Adrenal gland (tissue), 12 donors: Measurements from ENCODE around the gene STIP1. TPM values are rescaled to one million over a fixed set of nuclear protein-coding genes. Genes with fewer than 3 reads are reported as not detected.

Source experiments
- DNase-seq, 7 donors: peaks; one replicate each; pipeline ENCODE4 v3.0.0-alpha.2; 2019 to 2020
- H3K27ac ChIP-seq, 5 donors: fragments of 200-600 bp; sonication (generic) in 4 of 5; 1 replicate in 3 of 5; 2 replicates in 2 of 5; pipeline versions ENCODE4 v1.5.1 to v1.8.0; 2016 to 2020; ENCODE audit warnings: mild to moderate bottlenecking in 1 of 5
- H3K27me3 ChIP-seq: fragments of 200-600 bp; 2 replicates; pipeline ENCODE4 v1.8.0; 2021
- H3K36me3 ChIP-seq, 2 donors: fragments of 200-600 bp; replicated peaks in 1 of 2; 1 replicate in 1 of 2; 2 replicates in 1 of 2; pipeline versions ENCODE4 v1.5.1 to v1.8.0; 2018 to 2022
- H3K4me1 ChIP-seq, 2 donors: fragments of 200-600 bp; replicated peaks in 1 of 2; 1 replicate in 1 of 2; 2 replicates in 1 of 2; pipeline versions ENCODE4 v1.5.1 to v1.8.0; 2018 to 2021
- H3K4me3 ChIP-seq, 4 donors: fragments of 200-600 bp; sonication (generic) in 3 of 4; one replicate each; pipeline ENCODE4 v1.5.1; 2016 to 2018
- H3K9me3 ChIP-seq, 3 donors: fragments of 200-600 bp; sonication (generic) in 1 of 3; replicated peaks in 1 of 3; 1 replicate in 2 of 3; 2 replicates in 1 of 3; pipeline versions ENCODE4 v1.5.1 to v1.8.0; 2016 to 2021
- CTCF ChIP-seq, 6 experiments: fragments of 450-650 bp in 4 of 6; fragments of 200-600 bp in 2 of 6; sonication (generic) in 1 of 6; IDR thresholded peaks; 1 replicate in 5 of 6; 2 replicates in 1 of 6; pipeline versions ENCODE4 v1.5.1 to v1.8.0; 2016 to 2021; ENCODE audit warnings: antibody characterized with exemption in 6 of 6, mild to moderate bottlenecking in 2 of 6, moderate library complexity in 1 of 6
- POLR2A ChIP-seq, 2 donors: fragments of 450-650 bp; IDR thresholded peaks; one replicate each; pipeline ENCODE4 v1.6.1; 2017; ENCODE audit warnings: antibody characterized with exemption in 2 of 2, mild to moderate bottlenecking in 2 of 2, moderate library complexity in 1 of 2
- WGBS, 4 donors: extraction: QIAGEN DNeasy Blood & Tissue Kit in 2 of 4; methylation state at CpG; one replicate each; pipeline versions ENCODE4 v1.1.5 to v1.1.7; 2013 to 2017; 5-methylcytosine and 5-hydroxymethylcytosine counted together
- intact Hi-C, 2 donors: fragments of 100-400 bp; cut with DNase I; formaldehyde crosslinking; loops; one replicate each; pipeline versions ENCODE4 v1.14.1 to v1.15.0; 2022 to 2023
- polyA plus RNA-seq, 3 donors: library from polyadenylated mRNA; stranded (reverse); fragments of 200-250 nt in 2 of 3; fragments of 350-450 nt in 1 of 3; fragmentation: Illumina TruSeq in 1 of 3; extraction: RNeasy Lipid Tissue Mini Kit (QIAGEN cat#74804) in 1 of 3; gene quantifications; one replicate each; pipeline ENCODE4 v1.2.3, GENCODE V29; 2013 to 2014
- total RNA-seq, 9 donors: library from RNA; depleted of rRNA in 4 of 9; stranded (reverse); fragments of >200 nt in 4 of 9; fragments of 120-200 nt in 1 of 9; fragmentation: NEBNext Ultra II Directional in 1 of 9; extraction: Animal tissue kit (Norgen Biotek cat#: 25700) in 1 of 9; gene quantifications; one replicate each; pipeline versions ENCODE4 v1.1.0 to v1.2.4, GENCODE V29; 2013 to 2023
- donor health status: healthy with polysubstance abuse.
- donor health status: Bipolar disorder and iron deficiency.
- donor health status: DM: yes; HTN: yes; CAD: no.
- donor health status: DM: no; HTN: no; CAD: no.
- donor health status: DM: no; HTN: no; CAD: no.
- donor health status: DM: yes; HTN: yes; CAD: no.

The STIP1 gene
- total and polyA plus RNA-seq, 12 donors: 82.1 to 523 (median 183) TPM

- WGBS, 4 donors: 17 to 31% (median 24%) methylated on average over 4 to 23 of the region's 23 CpGs
- peaks cover 6 to 21% of the 10 kb centered on the region in 2 donors for H3K4me1 ChIP-seq
- H3K27ac ChIP-seq: no peak overlapping the region
- no peaks in the 10 kb centered on the region for H3K36me3 ChIP-seq
- H3K4me3 ChIP-seq: no peak overlapping the region
- TF ChIP-seq CTCF (IDR thresholded peaks at IDR 0.05) (peak; percentile 79 to 100 (median 96)), POLR2A (IDR thresholded peaks at IDR 0.05) (no peak)
- DNase-seq: peak; percentile 46 to 78 (median 67)
- H3K9me3 ChIP-seq: no peaks in the 10 kb centered on the region
- H3K27me3 ChIP-seq: no peaks in the 10 kb centered on the region
- intact Hi-C loops: loop anchor here in 1 of 2 donors (2.0 kb wide), 1 partner anchor 152 kb away; no protein-coding TSS in a partner anchor
These were observed 32.9 kb upstream of the STIP1 start for GRCh38 chr11:64152841-64153691.

DNA sequence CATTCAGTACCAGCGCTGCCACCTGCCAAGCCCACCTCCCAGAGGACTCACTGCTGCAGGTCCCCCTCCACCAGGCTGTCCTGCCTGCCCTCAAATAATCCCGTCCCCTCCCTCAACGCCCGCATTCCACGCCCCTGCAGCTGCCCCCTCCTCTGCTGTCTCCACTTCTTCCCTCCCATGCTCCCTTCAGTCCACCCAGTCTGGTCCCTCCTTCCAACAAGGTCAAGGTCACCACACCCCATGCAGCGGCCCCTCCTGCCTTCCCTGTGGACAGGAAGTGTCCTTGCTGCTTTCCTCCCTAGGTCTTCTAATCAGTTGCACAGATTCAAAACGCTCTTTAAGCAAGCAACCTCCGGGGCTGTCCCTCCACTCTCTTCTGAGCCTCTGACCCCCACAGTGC, 32.2 kb upstream of the STIP1 start:
- Histone ChIP-seq H3K4me1 (peaks cover 0 to 13% of the 10 kb centered on the region in 2 donors), H3K27ac (no peak overlapping the region), H3K9me3 (no peaks in the 10 kb centered on the region), H3K27me3 (no peaks in the 10 kb centered on the region), H3K4me3 (no peak overlapping the region), H3K36me3 (no peaks in the 10 kb centered on the region)
- TF ChIP-seq POLR2A (IDR thresholded peaks at IDR 0.05): no peak
- 30 to 46% (median 35%) methylated on average over 8 of the region's 8 CpGs for WGBS, 4 donors
- intact Hi-C loops: loop anchor here in 1 of 2 donors (2.0 kb wide), 1 partner anchor 153 kb away; no protein-coding TSS in a partner anchor
- DNase-seq: peak in 1 of 7 donors; percentile 16

- Histone ChIP-seq H3K36me3 (no peaks in the 10 kb centered on the region), H3K27ac (no peak overlapping the region), H3K27me3 (no peaks in the 10 kb centered on the region), H3K4me3 (no peak overlapping the region), H3K9me3 (no peaks in the 10 kb centered on the region), H3K4me1 (peaks cover 0 to 6% of the 10 kb centered on the region in 2 donors)
- DNase-seq: peak; percentile 41 to 81 (median 67)
- TF ChIP-seq CTCF (IDR thresholded peaks at IDR 0.05) (no peak), POLR2A (IDR thresholded peaks at IDR 0.05) (no peak)
- 51 to 83% (median 76%) methylated on average over 5 to 14 of the region's 14 CpGs for WGBS, 4 donors
- intact Hi-C loops: no loop called here
These were observed 29.5 kb upstream of the STIP1 start for GRCh38 chr11:64156235-64157011.

DNA sequence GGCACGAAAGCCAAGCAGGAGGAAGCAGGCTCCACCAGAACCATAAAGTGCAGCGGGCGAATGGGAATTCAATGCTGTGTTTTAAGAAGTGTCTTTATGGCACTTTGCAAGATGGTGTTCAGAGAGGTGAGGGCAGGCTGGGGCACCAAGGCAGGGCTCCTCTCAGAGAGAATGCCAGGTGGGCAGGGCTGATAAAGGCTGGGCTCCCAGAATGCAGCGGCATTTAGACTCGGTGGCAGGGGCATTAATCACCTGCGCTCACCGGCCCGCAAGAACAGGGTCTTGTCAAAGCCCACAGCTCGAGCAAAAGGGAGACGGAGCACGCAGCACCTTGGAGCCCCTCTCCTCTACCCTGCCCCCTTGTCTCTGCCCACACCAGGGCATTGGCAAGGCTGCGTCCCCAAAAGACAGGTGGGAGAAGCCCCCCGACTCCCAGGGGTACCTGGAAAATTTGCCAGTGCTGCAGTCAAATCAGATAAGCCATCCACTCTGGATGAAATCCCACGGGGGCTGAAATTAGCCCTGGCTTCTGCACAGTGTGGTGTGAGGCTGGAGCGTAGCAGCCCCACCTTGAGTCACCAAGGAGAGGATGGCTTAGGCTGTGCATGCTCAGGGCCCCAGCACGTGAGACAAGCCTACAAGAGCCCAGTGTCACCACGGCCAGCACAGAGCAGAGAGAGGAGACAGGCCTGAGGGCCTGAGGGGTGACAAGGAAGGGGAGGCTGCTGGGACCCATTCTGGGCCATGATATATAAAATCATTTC, 28.2 kb upstream of the STIP1 start:
- H3K4me1 ChIP-seq: peaks cover 0 to 6% of the 10 kb centered on the region in 2 donors
- intact Hi-C loops: no loop called here

More for the DNA sequence above, 28.2 kb upstream of the STIP1 start:
- H3K4me3 ChIP-seq: no peak overlapping the region
- no peaks in the 10 kb centered on the region for H3K36me3 ChIP-seq
- no peak for DNase-seq
- TF ChIP-seq POLR2A (IDR thresholded peaks at IDR 0.05): no peak
- no peak for TF ChIP-seq CTCF (IDR thresholded peaks at IDR 0.05)
- H3K27ac ChIP-seq: no peak overlapping the region
- no peaks in the 10 kb centered on the region for H3K27me3 ChIP-seq
- WGBS, 4 donors: 88 to 93% (median 91%) methylated on average over 17 of the region's 17 CpGs
- H3K9me3 ChIP-seq: no peaks in the 10 kb centered on the region
